GM20000 (cell line): ENCODE data around the gene MTG2.

Experiments
- DNase-seq: peaks from one replicate; pipeline ENCODE4 v3.0.0; 2012; ENCODE audit warnings: low spot score
- TF ChIP-seq, protein P1 (sequence below): IDR thresholded peaks from 2 replicates; pipeline ENCODE4 v1.5.1; 2012; ENCODE audit warnings: mild to moderate bottlenecking, control low read depth; ENCODE audit errors: extremely low read depth, missing control alignments

MTG2 gene

GRCh38 chr20:62225820-62226635 lies 43.2 kb downstream of the MTG2 start:
- TF ChIP-seq, protein P1, sequence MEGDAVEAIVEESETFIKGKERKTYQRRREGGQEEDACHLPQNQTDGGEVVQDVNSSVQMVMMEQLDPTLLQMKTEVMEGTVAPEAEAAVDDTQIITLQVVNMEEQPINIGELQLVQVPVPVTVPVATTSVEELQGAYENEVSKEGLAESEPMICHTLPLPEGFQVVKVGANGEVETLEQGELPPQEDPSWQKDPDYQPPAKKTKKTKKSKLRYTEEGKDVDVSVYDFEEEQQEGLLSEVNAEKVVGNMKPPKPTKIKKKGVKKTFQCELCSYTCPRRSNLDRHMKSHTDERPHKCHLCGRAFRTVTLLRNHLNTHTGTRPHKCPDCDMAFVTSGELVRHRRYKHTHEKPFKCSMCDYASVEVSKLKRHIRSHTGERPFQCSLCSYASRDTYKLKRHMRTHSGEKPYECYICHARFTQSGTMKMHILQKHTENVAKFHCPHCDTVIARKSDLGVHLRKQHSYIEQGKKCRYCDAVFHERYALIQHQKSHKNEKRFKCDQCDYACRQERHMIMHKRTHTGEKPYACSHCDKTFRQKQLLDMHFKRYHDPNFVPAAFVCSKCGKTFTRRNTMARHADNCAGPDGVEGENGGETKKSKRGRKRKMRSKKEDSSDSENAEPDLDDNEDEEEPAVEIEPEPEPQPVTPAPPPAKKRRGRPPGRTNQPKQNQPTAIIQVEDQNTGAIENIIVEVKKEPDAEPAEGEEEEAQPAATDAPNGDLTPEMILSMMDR, result no peak
- DNase-seq, result no peak

GRCh38 chr20:62226707-62227590 lies 44.1 kb downstream of the MTG2 start:
- TF ChIP-seq, protein P1, result no peak
- no peak for DNase-seq

DNA sequence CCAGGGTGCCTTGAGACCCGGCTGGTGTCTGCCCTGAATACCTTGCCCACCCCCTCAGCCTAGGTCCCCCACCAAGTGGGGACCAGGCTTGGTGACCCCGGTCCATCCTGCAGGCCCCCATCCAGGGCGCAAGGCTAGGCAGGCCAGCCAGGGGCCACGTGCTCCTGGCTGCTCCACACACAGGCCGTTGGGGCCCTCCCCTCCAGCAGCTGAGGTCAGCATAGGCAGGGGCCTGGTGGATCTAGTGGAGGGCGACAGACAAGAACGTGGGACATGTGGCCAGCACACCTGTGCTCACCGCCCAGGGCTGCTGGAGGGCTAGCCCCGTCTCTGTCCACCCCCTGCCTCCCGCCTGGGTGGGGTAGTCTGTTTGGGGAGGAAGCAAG lies 44.8 kb downstream of the MTG2 start:
- TF ChIP-seq, protein P1, result no peak
- no peak for DNase-seq

GRCh38 chr20:62227977-62228958 lies 45.4 kb downstream of the MTG2 start:
- TF ChIP-seq, protein P1, result no peak
- DNase-seq, result no peak

DNA sequence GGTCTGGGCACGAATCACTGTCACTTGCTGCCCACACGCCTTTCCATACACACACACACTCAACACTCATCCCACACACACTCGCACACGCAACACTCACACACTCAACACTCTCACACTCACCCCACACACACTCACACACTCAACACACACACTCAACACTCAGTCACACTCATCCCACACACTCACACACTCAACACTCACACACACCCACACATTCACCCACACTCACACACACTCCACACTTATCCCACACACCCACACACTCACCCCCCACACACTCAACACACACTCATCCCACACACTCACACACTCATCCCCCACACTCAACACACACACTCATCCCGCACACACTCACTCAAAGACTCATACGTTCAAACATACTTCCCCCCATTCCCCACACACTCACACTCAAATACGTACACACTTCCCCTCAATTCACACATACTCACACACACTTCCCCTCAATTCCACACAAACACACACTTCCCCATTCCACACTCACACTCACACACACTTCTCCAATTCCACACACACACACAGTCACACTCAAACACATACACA lies 46.2 kb downstream of the MTG2 start:
- TF ChIP-seq, protein P1, result no peak
- no peak for DNase-seq

- DNase-seq, result no peak
- TF ChIP-seq, protein P1, result no peak
These were observed 46.8 kb downstream of the MTG2 start for GRCh38 chr20:62229667-62230066.
